Measurements from ENCODE around the gene MDFIC. TPM values are rescaled to one million over a fixed set of nuclear protein-coding genes. Genes with fewer than 3 reads are reported as not detected.

MDFIC gene
- total and polyA plus RNA-seq, 2 experiments from 2014 or later: 3.0 to 5.2 TPM

GRCh38 chr7:114922652-114923402 is 933 bp downstream of the MDFIC start:
- Histone ChIP-seq H3K4me1 (ENCODE audit: insufficient read depth) (peaks cover 17% of the 10 kb centered on the region), H2AFZ (peak overlapping the region; percentile 95), H3K9me2 (ENCODE audit: insufficient read depth) (no peaks in the 10 kb centered on the region), H3K27me3 (ENCODE audit: insufficient read depth) (peaks cover 23% of the 10 kb centered on the region), H3K27ac (ENCODE audit: low read depth) (no peak overlapping the region), H3K36me3 (ENCODE audit: insufficient read depth) (no peaks in the 10 kb centered on the region), H3K4me3 (peak overlapping the region; percentile 81), H3F3A (replicated peaks; ENCODE audit: low read depth) (no peaks in the 10 kb centered on the region), H3K79me2 (replicated peaks; ENCODE audit: insufficient read depth) (no peaks in the 10 kb centered on the region), H4K20me1 (replicated peaks; ENCODE audit: insufficient read depth) (no peaks in the 10 kb centered on the region), H3K4me2 (peak overlapping the region; percentile 84)
- DNase-seq (ENCODE audit: low spot score): peak; percentile 56
- no peak overlapping the region for H3K27ac Mint-ChIP-seq
- peaks cover 27% of the 10 kb centered on the region for H3K4me1 Mint-ChIP-seq
- H3K4me3 Mint-ChIP-seq: peak overlapping the region; percentile 88
- H3K27me3 Mint-ChIP-seq (ENCODE audit: insufficient read depth, low read depth, poor library complexity): peaks cover 2% of the 10 kb centered on the region
- ATAC-seq: peak; percentile 44
- no peak for TF ChIP-seq CTCF (conservative IDR thresholded peaks at IDR 0.05; ENCODE audit: low read depth in 2 of 2)
- no peak for TF ChIP-seq JUNB (IDR thresholded peaks at IDR 0.05; ENCODE audit: unreplicated experiment)
- no peaks in the 10 kb centered on the region for H3K36me3 Mint-ChIP-seq (ENCODE audit: low read depth)
- H3K9me3 Mint-ChIP-seq: no peaks in the 10 kb centered on the region

GRCh38 chr7:114923403-114923713 is 1.5 kb downstream of the MDFIC start:
- Histone ChIP-seq H3K4me1 (ENCODE audit: insufficient read depth) (peaks cover 17% of the 10 kb centered on the region), H3K27ac (ENCODE audit: low read depth) (no peak overlapping the region), H4K20me1 (replicated peaks; ENCODE audit: insufficient read depth) (no peaks in the 10 kb centered on the region), H3K36me3 (ENCODE audit: insufficient read depth) (no peaks in the 10 kb centered on the region), H3F3A (replicated peaks; ENCODE audit: low read depth) (no peaks in the 10 kb centered on the region), H3K79me2 (replicated peaks; ENCODE audit: insufficient read depth) (no peaks in the 10 kb centered on the region), H3K27me3 (ENCODE audit: insufficient read depth) (peaks cover 23% of the 10 kb centered on the region), H2AFZ (peak overlapping the region; percentile 95), H3K4me3 (peak overlapping the region; percentile 81), H3K9me2 (ENCODE audit: insufficient read depth) (no peaks in the 10 kb centered on the region), H3K4me2 (peak overlapping the region; percentile 84)
- ATAC-seq: no peak
- no peaks in the 10 kb centered on the region for H3K36me3 Mint-ChIP-seq (ENCODE audit: low read depth)
- no peak for TF ChIP-seq EZH2phosphoT487 (IDR thresholded peaks at IDR 0.05; ENCODE audit: unreplicated experiment)
- TF ChIP-seq ZNF462 (CRISPR knock-in tag; IDR thresholded peaks at IDR 0.05): no peak
- no peak for TF ChIP-seq STAT1 (IDR thresholded peaks at IDR 0.05; ENCODE audit: unreplicated experiment)
- no peak for TF ChIP-seq ZNF331 (CRISPR knock-in tag; IDR thresholded peaks at IDR 0.05; ENCODE audit: low read depth)
- no peak for TF ChIP-seq JUNB (IDR thresholded peaks at IDR 0.05; ENCODE audit: unreplicated experiment)
- TF ChIP-seq CTCF (conservative IDR thresholded peaks at IDR 0.05; ENCODE audit: low read depth in 2 of 2): no peak
- TF ChIP-seq ETS1 (IDR thresholded peaks at IDR 0.05): no peak
- H3K27me3 Mint-ChIP-seq (ENCODE audit: insufficient read depth, low read depth, poor library complexity): peaks cover 2% of the 10 kb centered on the region
- H3K4me1 Mint-ChIP-seq: peaks cover 27% of the 10 kb centered on the region
- no peak for DNase-seq (ENCODE audit: low spot score)
- H3K9me3 Mint-ChIP-seq: no peaks in the 10 kb centered on the region
- no peak overlapping the region for H3K27ac Mint-ChIP-seq
- peak overlapping the region; percentile 88 for H3K4me3 Mint-ChIP-seq
